ENCODE measurements around the gene TMEM109.
A peak's percentile ranks its signal among the peaks of the same experiment; 100 is the strongest.

The TMEM109 gene

DNA sequence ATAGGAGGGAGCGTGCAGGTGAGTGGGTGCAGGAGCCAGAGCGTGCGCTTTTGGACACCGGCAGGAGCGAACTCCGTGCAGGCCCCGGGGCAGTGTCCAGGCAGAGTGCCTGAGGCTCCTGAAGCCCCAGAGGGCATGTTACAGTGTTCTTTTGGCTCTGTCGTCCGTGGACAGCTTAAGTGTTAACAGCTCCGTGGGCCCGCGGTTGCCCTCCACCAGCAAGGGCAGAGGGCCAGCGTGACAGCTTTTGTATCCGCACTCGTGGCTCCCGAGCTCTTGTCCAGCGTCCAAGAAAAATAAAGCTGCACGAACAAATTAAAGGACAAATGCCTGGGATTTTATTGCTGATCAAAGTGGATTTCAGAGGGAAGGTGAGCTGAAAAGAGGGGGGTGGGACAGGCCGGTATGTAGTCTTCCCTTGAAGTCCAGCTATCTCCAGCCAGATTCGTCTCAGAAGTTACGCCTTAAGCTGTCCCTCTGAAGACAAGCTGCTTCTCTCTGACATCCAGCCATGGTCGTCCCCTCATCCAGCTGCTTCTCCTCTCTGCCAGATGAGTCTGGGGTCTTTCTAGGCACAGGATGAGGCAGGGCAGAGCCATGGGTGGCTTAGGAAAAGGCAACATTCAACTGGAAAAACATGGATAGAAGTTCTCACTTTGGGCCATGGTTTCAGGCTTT lies 968 bp upstream of the TMEM109 start:
- H3K36me3 ChIP-seq (ENCODE audit: control insufficient read depth, insufficient read depth, low read length) = no peaks in the 10 kb centered on the region
- H3K27ac ChIP-seq (ENCODE audit: low read depth, low read length) = peak overlapping the region; percentile 90

DNA sequence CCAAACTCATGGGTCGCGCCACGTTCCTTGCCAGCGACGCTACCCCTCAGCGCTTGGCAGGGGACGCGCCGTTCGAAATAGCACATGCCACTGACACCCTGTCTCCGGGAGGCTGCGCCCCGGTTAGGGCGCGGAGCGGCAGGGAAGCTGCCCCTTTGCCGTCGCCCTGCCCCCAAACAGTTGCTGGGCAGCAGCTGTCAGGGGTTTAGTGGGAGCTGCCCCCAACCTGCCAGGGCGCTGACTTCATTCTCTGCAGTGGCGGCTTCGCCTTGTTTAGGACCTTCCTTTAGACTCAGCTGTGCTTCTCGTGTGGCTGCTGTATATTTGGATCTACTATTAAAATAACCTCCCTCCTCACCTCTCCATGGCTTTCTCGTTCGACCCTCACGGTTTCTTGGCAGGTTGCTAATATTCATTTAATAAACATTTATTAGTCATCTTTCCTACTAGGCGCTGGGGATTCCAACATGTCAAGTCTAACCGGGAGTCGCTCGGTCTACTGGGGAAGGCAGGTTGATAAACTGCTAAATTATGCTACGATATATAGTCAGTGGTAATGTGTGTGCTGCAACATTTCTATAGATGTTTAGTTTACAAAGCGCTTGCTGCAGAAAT lies 782 bp downstream of the TMEM109 start:
- Histone ChIP-seq H3K9ac (ENCODE audit: low read depth, low read length) (no peak overlapping the region; the same call in 1 of the 2 replicates), H3K36me3 (ENCODE audit: control insufficient read depth, insufficient read depth, low read length) (peaks cover 3% of the 10 kb centered on the region), H3K9me3 (ENCODE audit: control insufficient read depth, insufficient read depth, low read length) (no peaks in the 10 kb centered on the region), H3K27ac (ENCODE audit: low read depth, low read length) (peak overlapping the region; percentile 90), H3K4me3 (ENCODE audit: low read depth, low read length) (peak overlapping the region; percentile 62), H3K4me1 (ENCODE audit: control insufficient read depth, insufficient read depth, low read length) (peaks cover 28% of the 10 kb centered on the region), H3K27me3 (ENCODE audit: control insufficient read depth, insufficient read depth, low read length) (peaks cover 20% of the 10 kb centered on the region)

More for the DNA sequence above, 968 bp upstream of the TMEM109 start:
- Histone ChIP-seq H3K9ac (ENCODE audit: low read depth, low read length) (peak overlapping the region; percentile 72; the same call in 1 of the 2 replicates), H3K4me3 (ENCODE audit: low read depth, low read length) (peak overlapping the region; percentile 62), H3K27me3 (ENCODE audit: control insufficient read depth, insufficient read depth, low read length) (peaks cover 26% of the 10 kb centered on the region), H3K4me1 (ENCODE audit: control insufficient read depth, insufficient read depth, low read length) (peaks cover 28% of the 10 kb centered on the region), H3K9me3 (ENCODE audit: control insufficient read depth, insufficient read depth, low read length) (no peaks in the 10 kb centered on the region)

DNA sequence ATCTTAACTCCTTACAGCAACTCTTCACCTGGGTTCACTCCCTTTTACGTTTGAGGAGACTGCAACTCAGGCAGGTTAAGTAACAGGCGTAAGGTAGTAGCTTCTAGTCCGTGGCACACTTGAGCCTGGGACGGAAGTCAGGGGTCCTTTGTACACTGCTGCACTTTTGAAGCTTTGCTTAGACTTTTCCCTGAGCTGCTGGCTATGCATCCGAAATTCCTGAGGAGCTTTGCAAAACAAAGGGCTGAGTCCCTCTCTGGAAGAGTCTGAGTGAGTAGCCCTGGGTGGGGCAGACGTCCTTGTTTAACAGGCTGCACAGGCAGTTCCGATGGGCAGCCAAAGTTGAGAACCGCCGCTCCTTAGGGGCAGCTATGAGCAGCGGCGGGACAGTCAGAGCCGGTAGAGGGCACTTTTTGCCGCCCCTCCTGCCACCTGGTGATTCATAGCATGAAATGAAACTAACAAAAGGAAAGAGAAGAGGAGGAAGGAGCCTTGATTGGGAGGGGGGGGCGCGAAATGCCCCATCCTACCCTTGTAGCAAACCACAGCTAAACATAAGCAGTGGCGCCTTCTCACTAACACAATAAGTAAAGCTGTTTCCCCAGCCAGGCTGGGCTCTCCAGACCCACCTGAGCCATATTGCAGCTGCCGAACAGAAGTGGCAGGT lies 1.4 kb downstream of the TMEM109 start:
- Histone ChIP-seq H3K36me3 (ENCODE audit: control insufficient read depth, insufficient read depth, low read length) (peaks cover 10% of the 10 kb centered on the region), H3K9ac (ENCODE audit: low read depth, low read length) (peak overlapping the region; percentile 7; the same call in 1 of the 2 replicates), H3K4me3 (ENCODE audit: low read depth, low read length) (peak overlapping the region; percentile 62), H3K27me3 (ENCODE audit: control insufficient read depth, insufficient read depth, low read length) (peaks cover 20% of the 10 kb centered on the region), H3K27ac (ENCODE audit: low read depth, low read length) (peak overlapping the region; percentile 65), H3K9me3 (ENCODE audit: control insufficient read depth, insufficient read depth, low read length) (no peaks in the 10 kb centered on the region), H3K4me1 (ENCODE audit: control insufficient read depth, insufficient read depth, low read length) (peaks cover 28% of the 10 kb centered on the region)

DNA sequence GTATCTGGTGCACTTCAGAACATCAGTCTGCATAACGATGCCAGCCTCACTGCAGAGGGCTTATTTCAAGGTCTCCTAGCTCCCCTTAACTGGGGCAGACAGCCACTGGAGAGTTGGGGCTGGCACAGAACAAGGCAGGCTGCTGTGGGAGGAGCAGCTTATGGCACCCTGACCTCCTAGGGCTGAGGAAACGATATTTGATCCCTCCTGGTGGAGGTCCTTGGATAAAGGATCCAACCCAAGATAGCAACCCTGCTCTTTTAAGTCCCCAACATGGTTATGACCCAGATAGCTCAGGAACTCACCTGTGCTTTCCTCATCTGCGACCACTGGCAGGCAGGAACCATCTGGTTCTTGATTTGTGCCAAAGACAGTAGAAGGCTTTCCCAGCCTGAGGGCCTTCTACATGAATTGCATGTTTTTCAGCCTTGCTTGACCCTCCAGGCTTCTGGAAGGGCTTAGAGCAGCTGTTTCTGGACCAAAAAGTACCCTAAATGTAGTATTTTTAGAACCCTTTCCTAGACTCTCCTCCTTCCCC lies 2.8 kb downstream of the TMEM109 start:
- Histone ChIP-seq H3K27me3 (ENCODE audit: control insufficient read depth, insufficient read depth, low read length) (peaks cover 13% of the 10 kb centered on the region), H3K27ac (ENCODE audit: low read depth, low read length) (no peak overlapping the region), H3K4me3 (ENCODE audit: low read depth, low read length) (no peak overlapping the region), H3K9me3 (ENCODE audit: control insufficient read depth, insufficient read depth, low read length) (no peaks in the 10 kb centered on the region), H3K4me1 (ENCODE audit: control insufficient read depth, insufficient read depth, low read length) (peaks cover 28% of the 10 kb centered on the region), H3K9ac (ENCODE audit: low read depth, low read length) (no peak overlapping the region), H3K36me3 (ENCODE audit: control insufficient read depth, insufficient read depth, low read length) (peaks cover 23% of the 10 kb centered on the region)

GRCh38 chr11:60917267-60917666 lies 3.3 kb downstream of the TMEM109 start:
- no peak overlapping the region for H3K27ac ChIP-seq (ENCODE audit: low read depth, low read length)
- peaks cover 28% of the 10 kb centered on the region for H3K4me1 ChIP-seq (ENCODE audit: control insufficient read depth, insufficient read depth, low read length)
- no peaks in the 10 kb centered on the region for H3K9me3 ChIP-seq (ENCODE audit: control insufficient read depth, insufficient read depth, low read length)
- no peak overlapping the region for H3K4me3 ChIP-seq (ENCODE audit: low read depth, low read length)
- peaks cover 8% of the 10 kb centered on the region for H3K27me3 ChIP-seq (ENCODE audit: control insufficient read depth, insufficient read depth, low read length)
- no peak overlapping the region for H3K9ac ChIP-seq (ENCODE audit: low read depth, low read length)
- peaks cover 28% of the 10 kb centered on the region for H3K36me3 ChIP-seq (ENCODE audit: control insufficient read depth, insufficient read depth, low read length)

DNA sequence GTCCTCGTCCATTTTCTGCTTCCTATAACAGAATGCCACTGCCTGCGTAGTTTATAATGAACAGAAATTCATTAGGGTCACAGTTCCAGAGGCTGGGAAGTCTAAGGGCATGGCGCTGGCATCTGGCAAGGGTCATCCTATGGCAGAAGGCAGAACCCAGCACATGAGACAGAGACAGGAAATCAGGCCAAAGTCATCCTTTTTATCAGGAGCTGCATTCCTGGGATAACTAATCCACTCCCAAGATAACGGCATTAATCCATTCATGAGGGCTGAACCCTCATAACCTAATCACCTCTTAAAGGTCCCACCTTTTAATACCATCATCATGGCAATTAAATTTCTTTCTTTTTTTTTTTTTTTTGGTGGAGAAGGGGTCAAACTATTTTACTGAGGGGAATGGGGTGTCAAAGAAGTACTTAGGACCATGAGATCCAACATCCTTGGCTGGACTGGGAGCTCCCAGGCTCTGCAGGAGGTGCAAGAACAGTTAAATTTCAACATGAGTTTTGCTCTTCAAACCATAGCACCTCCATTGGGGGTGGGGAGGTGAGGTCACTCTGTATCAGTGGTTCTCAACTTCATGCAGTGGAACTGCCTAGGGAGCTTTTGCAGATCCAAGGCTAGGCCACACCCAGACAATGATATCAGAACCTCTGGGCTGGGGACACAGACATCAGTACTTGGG lies 4.4 kb downstream of the TMEM109 start:
- Histone ChIP-seq H3K27ac (ENCODE audit: low read depth, low read length) (no peak overlapping the region), H3K27me3 (ENCODE audit: control insufficient read depth, insufficient read depth, low read length) (peaks cover 8% of the 10 kb centered on the region; the same call in 1 of the 2 replicates), H3K9me3 (ENCODE audit: control insufficient read depth, insufficient read depth, low read length) (no peaks in the 10 kb centered on the region), H3K4me3 (ENCODE audit: low read depth, low read length) (no peak overlapping the region), H3K4me1 (ENCODE audit: control insufficient read depth, insufficient read depth, low read length) (peaks cover 25% of the 10 kb centered on the region), H3K36me3 (ENCODE audit: control insufficient read depth, insufficient read depth, low read length) (peaks cover 30% of the 10 kb centered on the region), H3K9ac (ENCODE audit: low read depth, low read length) (no peak overlapping the region)

GRCh38 chr11:60918939-60919265 lies 4.9 kb downstream of the TMEM109 start:
- Histone ChIP-seq H3K27ac (ENCODE audit: low read depth, low read length) (no peak overlapping the region), H3K9ac (ENCODE audit: low read depth, low read length) (no peak overlapping the region), H3K4me1 (ENCODE audit: control insufficient read depth, insufficient read depth, low read length) (peaks cover 25% of the 10 kb centered on the region), H3K9me3 (ENCODE audit: control insufficient read depth, insufficient read depth, low read length) (no peaks in the 10 kb centered on the region), H3K36me3 (ENCODE audit: control insufficient read depth, insufficient read depth, low read length) (peaks cover 30% of the 10 kb centered on the region), H3K4me3 (ENCODE audit: low read depth, low read length) (no peak overlapping the region), H3K27me3 (ENCODE audit: control insufficient read depth, insufficient read depth, low read length) (peaks cover 8% of the 10 kb centered on the region; the same call in 1 of the 2 replicates)

DNA sequence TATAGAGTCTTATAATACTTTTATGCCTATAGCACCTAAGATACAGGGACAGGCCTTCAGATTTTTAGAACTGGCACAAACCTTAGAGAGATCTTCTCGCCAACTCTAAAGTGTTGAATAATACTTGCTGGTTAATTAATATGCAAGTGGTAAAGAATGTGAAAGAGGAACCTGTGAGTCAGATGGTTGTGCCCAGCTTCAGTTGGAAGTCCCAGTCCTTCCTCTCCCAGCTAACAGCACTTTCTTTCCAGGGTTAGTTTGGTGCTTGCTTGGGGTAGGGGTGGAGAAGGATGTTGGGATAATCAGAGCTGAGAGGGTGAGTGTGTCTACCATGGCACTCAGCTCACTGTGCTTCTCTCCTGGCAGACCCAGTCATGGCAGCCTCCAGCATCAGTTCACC lies 5.4 kb downstream of the TMEM109 start:
- Histone ChIP-seq H3K36me3 (ENCODE audit: control insufficient read depth, insufficient read depth, low read length) (peaks cover 30% of the 10 kb centered on the region), H3K9ac (ENCODE audit: low read depth, low read length) (no peak overlapping the region), H3K27ac (ENCODE audit: low read depth, low read length) (no peak overlapping the region), H3K9me3 (ENCODE audit: control insufficient read depth, insufficient read depth, low read length) (no peaks in the 10 kb centered on the region), H3K27me3 (ENCODE audit: control insufficient read depth, insufficient read depth, low read length) (peaks cover 8% of the 10 kb centered on the region; the same call in 1 of the 2 replicates), H3K4me3 (ENCODE audit: low read depth, low read length) (no peak overlapping the region), H3K4me1 (ENCODE audit: control insufficient read depth, insufficient read depth, low read length) (peaks cover 26% of the 10 kb centered on the region)

DNA sequence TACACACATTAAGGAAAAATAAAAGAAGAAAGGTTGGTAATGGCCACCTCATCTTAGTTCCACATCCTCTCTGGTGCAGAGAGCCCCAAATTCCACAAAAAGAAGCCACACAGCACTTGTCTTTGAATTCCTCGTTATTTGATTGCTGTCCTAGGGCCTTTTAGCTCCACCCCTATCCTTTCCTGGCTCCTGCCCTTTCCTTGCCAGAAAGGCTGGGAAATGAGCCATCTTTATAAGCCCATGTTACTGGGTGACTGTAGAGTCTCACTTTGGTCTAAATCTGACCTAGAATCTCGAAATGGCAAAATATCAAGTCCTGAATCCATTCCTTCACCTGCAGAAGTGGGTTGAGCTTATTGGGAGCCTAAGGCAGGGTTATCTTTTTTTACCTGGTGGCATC lies 6.0 kb downstream of the TMEM109 start:
- peaks cover 30% of the 10 kb centered on the region for H3K36me3 ChIP-seq (ENCODE audit: control insufficient read depth, insufficient read depth, low read length)
- no peaks in the 10 kb centered on the region for H3K9me3 ChIP-seq (ENCODE audit: control insufficient read depth, insufficient read depth, low read length)
- H3K4me1 ChIP-seq (ENCODE audit: control insufficient read depth, insufficient read depth, low read length) = peaks cover 22% of the 10 kb centered on the region
- H3K9ac ChIP-seq (ENCODE audit: low read depth, low read length) = no peak overlapping the region
- H3K27ac ChIP-seq (ENCODE audit: low read depth, low read length) = no peak overlapping the region
- H3K4me3 ChIP-seq (ENCODE audit: low read depth, low read length) = no peak overlapping the region
- H3K27me3 ChIP-seq (ENCODE audit: control insufficient read depth, insufficient read depth, low read length) = peaks cover 3% of the 10 kb centered on the region; the same call in 1 of the 2 replicates

DNA sequence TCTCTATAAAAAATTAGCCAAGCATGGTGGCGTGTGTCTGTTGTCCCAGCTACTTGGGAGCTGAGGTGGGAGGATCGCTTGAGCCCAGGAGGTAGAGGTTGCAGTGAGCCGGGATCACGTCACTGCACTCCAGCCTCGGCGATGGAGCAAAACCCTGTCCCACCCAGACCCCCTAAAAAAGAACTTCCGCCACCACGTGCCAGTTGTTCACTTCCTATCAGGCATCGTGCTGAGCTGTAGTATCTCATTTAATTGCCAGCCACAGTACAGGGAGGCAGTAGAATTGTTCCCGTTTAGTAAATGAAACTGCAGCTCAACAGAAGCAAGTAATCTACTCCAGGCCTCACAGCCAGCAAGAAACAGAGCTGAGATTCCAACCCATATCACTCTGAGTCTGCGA lies 7.3 kb downstream of the TMEM109 start:
- Histone ChIP-seq H3K9ac (ENCODE audit: low read depth, low read length) (no peak overlapping the region), H3K36me3 (ENCODE audit: control insufficient read depth, insufficient read depth, low read length) (peaks cover 30% of the 10 kb centered on the region), H3K9me3 (ENCODE audit: control insufficient read depth, insufficient read depth, low read length) (no peaks in the 10 kb centered on the region), H3K27ac (ENCODE audit: low read depth, low read length) (no peak overlapping the region), H3K4me1 (ENCODE audit: control insufficient read depth, insufficient read depth, low read length) (peaks cover 16% of the 10 kb centered on the region), H3K27me3 (ENCODE audit: control insufficient read depth, insufficient read depth, low read length) (no peaks in the 10 kb centered on the region; the same call in 1 of the 2 replicates), H3K4me3 (ENCODE audit: low read depth, low read length) (no peak overlapping the region)
